ENCODE measurements around the gene DSCAML1.
"Not testable (repeated sequence)": the region's sequence is repeated elsewhere in the genome, so short reads cannot be mapped to it uniquely, and the experiment has no call there.

GRCh38 chr11:117405898-117406297, 391.1 kb downstream of the DSCAML1 start:
- not testable (repeated sequence) for TF ChIP-seq POLR2A, CTCF, EP300, POLR2AphosphoS5 (IDR thresholded peaks at IDR 0.05)
